ENCODE results near the gene NCOA1.
"Not testable (repeated sequence)": the region's sequence is repeated elsewhere in the genome, so short reads cannot be mapped to it uniquely, and the experiment has no call there.

The NCOA1 gene

GRCh38 chr2:24586955-24587354 is 95.9 kb downstream of the NCOA1 start:
- DNase-seq: no peak

GRCh38 chr2:24588294-24588693 is 97.2 kb downstream of the NCOA1 start:
- DNase-seq: no peak

GRCh38 chr2:24592441-24593100 is 101.5 kb downstream of the NCOA1 start:
- no peak for DNase-seq

GRCh38 chr2:24594283-24594682 is 103.2 kb downstream of the NCOA1 start:
- DNase-seq: no peak

- no peak for DNase-seq
Observed at GRCh38 chr2:24597181-24597870, 106.3 kb downstream of the NCOA1 start.

GRCh38 chr2:24600140-24600539 is 109.1 kb downstream of the NCOA1 start:
- DNase-seq: not testable (repeated sequence)

GRCh38 chr2:24611631-24612030 is 120.6 kb downstream of the NCOA1 start:
- DNase-seq: no peak

GRCh38 chr2:24613154-24613814 is 122.2 kb downstream of the NCOA1 start:
- peak; percentile 53 for DNase-seq

GRCh38 chr2:24616616-24617015 is 125.6 kb downstream of the NCOA1 start:
- DNase-seq: no peak

GRCh38 chr2:24617424-24617823 is 126.4 kb downstream of the NCOA1 start:
- DNase-seq: no peak

- no peak for DNase-seq
Observed at GRCh38 chr2:24618144-24618543, 127.1 kb downstream of the NCOA1 start.

GRCh38 chr2:24618680-24619079 is 127.6 kb downstream of the NCOA1 start:
- DNase-seq: no peak

GRCh38 chr2:24620936-24621335 is 129.9 kb downstream of the NCOA1 start:
- DNase-seq: no peak

- no peak for DNase-seq
Observed at GRCh38 chr2:24621779-24622538, 130.9 kb downstream of the NCOA1 start.

GRCh38 chr2:24623535-24623934 is 132.5 kb downstream of the NCOA1 start:
- DNase-seq: no peak

- DNase-seq: no peak
Observed at GRCh38 chr2:24625728-24626127, 134.7 kb downstream of the NCOA1 start.

- DNase-seq: no peak
Observed at GRCh38 chr2:24626131-24626530, 135.1 kb downstream of the NCOA1 start.

- no peak for DNase-seq
Observed at GRCh38 chr2:24628746-24629145, 137.7 kb downstream of the NCOA1 start.

GRCh38 chr2:24632172-24632571 is 141.1 kb downstream of the NCOA1 start:
- no peak for DNase-seq

- no peak for DNase-seq
Observed at GRCh38 chr2:24635181-24635580, 144.1 kb downstream of the NCOA1 start.

GRCh38 chr2:24638568-24638967 is 147.5 kb downstream of the NCOA1 start:
- no peak for DNase-seq

- peak; percentile 75 for DNase-seq
Observed at GRCh38 chr2:24642351-24642750, 151.3 kb downstream of the NCOA1 start.

GRCh38 chr2:24643051-24643450 is 152.0 kb downstream of the NCOA1 start:
- DNase-seq: no peak

All from NCI-H2081 treated with DMSO at 0.1 percent for 48 hours (cell line).